Tibial nerve (tissue), 4 donors: ENCODE results near the gene SAMD14. TPM values are rescaled to one million over a fixed set of nuclear protein-coding genes. Genes with fewer than 3 reads are reported as not detected.

Experiments used
- DNase-seq, 2 donors: peaks; one replicate each; pipeline ENCODE4 v3.0.0-alpha.2; 2019; ENCODE audit warnings: low spot score in 2 of 2
- H3K27ac ChIP-seq, 4 donors: fragments of 200-600 bp; sonication (generic) in 3 of 4; one replicate each; pipeline ENCODE4 v1.5.1; 2017 to 2019; ENCODE audit warnings: mild to moderate bottlenecking in 1 of 4
- H3K27me3 ChIP-seq, 2 donors: fragments of 200-600 bp; sonication (generic) in 1 of 2; one replicate each; pipeline versions ENCODE4 v1.5.1 to v1.6.0; 2017 to 2019
- H3K36me3 ChIP-seq, 3 donors: fragments of 200-600 bp; sonication (generic); one replicate each; pipeline ENCODE4 v1.5.1; 2018 to 2019
- H3K4me1 ChIP-seq, 4 donors: fragments of 200-600 bp; sonication (generic) in 3 of 4; one replicate each; pipeline ENCODE4 v1.5.1; 2017 to 2019
- H3K4me3 ChIP-seq, 4 donors: fragments of 200-600 bp; sonication (generic) in 3 of 4; one replicate each; pipeline ENCODE4 v1.5.1; 2017 to 2019; ENCODE audit warnings: mild to moderate bottlenecking in 1 of 4, moderate library complexity in 1 of 4
- H3K9me3 ChIP-seq, 4 donors: fragments of 200-600 bp; sonication (generic) in 3 of 4; one replicate each; pipeline ENCODE4 v1.5.1; 2017 to 2019
- CTCF ChIP-seq, 5 experiments: fragments of 200-600 bp in 3 of 5; fragments of 450-650 bp in 2 of 5; sonication (generic) in 3 of 5; IDR thresholded peaks; one replicate each; pipeline ENCODE4 v1.5.1; 2016 to 2019; ENCODE audit warnings: antibody characterized with exemption in 5 of 5, mild to moderate bottlenecking in 3 of 5, moderate library complexity in 2 of 5
- EP300 ChIP-seq, 2 donors: sonication (generic); formaldehyde crosslinking; IDR thresholded peaks; one replicate each; pipeline ENCODE4 v1.6.1; 2017; ENCODE audit warnings: antibody characterized with exemption in 2 of 2, mild to moderate bottlenecking in 1 of 2
- POLR2A ChIP-seq, 2 donors: fragments of 450-650 bp; IDR thresholded peaks; one replicate each; pipeline ENCODE4 v1.6.1; 2017; ENCODE audit warnings: antibody characterized with exemption in 2 of 2, mild to moderate bottlenecking in 2 of 2, moderate library complexity in 2 of 2
- WGBS, 2 donors: methylation state at CpG; one replicate each; pipeline ENCODE4 v1.1.5; 2018; 5-methylcytosine and 5-hydroxymethylcytosine counted together
- total RNA-seq, 4 donors: library from RNA; depleted of rRNA; stranded (reverse); fragments of >200 nt; gene quantifications; one replicate each; pipeline ENCODE4 v1.1.0, GENCODE V29; 2016

The SAMD14 gene
- 1 to 10 TPM in 2 of 4 donors, under 1 TPM in 2; 0.63 to 1.5 (median 1.1) TPM for total RNA-seq

GRCh38 chr17:50129728-50130558, at the start of gene SAMD14:
TSS of gene SAMD14 (minus strand) at chr17:50130160. CDS start at chr17:50124959, 5,201 bp downstream.
- no peak for DNase-seq
- Histone ChIP-seq H3K27me3 (peaks cover 0 to 41% of the 10 kb centered on the region in 2 donors), H3K27ac (no peak within 1 kb of the TSS), H3K4me3 (peak within 1 kb of the TSS; percentile 14 to 55 (median 40)), H3K36me3 (peaks cover 0 to 10% (median 0%) of the 10 kb centered on the region in 3 donors), H3K9me3 (no peaks in the 10 kb centered on the region), H3K4me1 (peaks cover 0 to 48% (median 20%) of the 10 kb centered on the region in 4 donors)
- WGBS, 2 donors, result 2% methylated on average over 38 to 47 of the region's 84 CpGs
- TF ChIP-seq CTCF (IDR thresholded peaks at IDR 0.05), result no peak
- TF ChIP-seq POLR2A (IDR thresholded peaks at IDR 0.05), result no peak
- TF ChIP-seq EP300 (IDR thresholded peaks at IDR 0.05), result no peak

GRCh38 chr17:50177983-50178834, 48.2 kb upstream of the SAMD14 start:
- Histone ChIP-seq H3K36me3 (no peaks in the 10 kb centered on the region), H3K27ac (peak overlapping the region; percentile 33 to 89 (median 78)), H3K4me1 (peaks cover 0 to 80% (median 26%) of the 10 kb centered on the region in 4 donors), H3K4me3 (peak overlapping the region in 2 of 4 donors; percentile 0 to 26), H3K27me3 (no peaks in the 10 kb centered on the region), H3K9me3 (no peaks in the 10 kb centered on the region)
- peak in 1 of 2 donors; percentile 43 for DNase-seq
- TF ChIP-seq EP300 (IDR thresholded peaks at IDR 0.05) (peak in 1 of 2 donors; percentile 75), POLR2A (IDR thresholded peaks at IDR 0.05) (peak in 1 of 2 donors; percentile 18), CTCF (IDR thresholded peaks at IDR 0.05) (peak; percentile 32 to 58 (median 49))
- 6 to 10% methylated on average over 19 to 22 of the region's 22 CpGs for WGBS, 2 donors

GRCh38 chr17:50177476-50177875, 47.5 kb upstream of the SAMD14 start:
- H3K9me3 ChIP-seq, result no peaks in the 10 kb centered on the region
- H3K27ac ChIP-seq, result peak overlapping the region; percentile 33 to 89 (median 78)
- H3K36me3 ChIP-seq, result no peaks in the 10 kb centered on the region
- WGBS, 2 donors, result 85 to 86% methylated on average over 10 of the region's 10 CpGs
- TF ChIP-seq CTCF (IDR thresholded peaks at IDR 0.05) (no peak), POLR2A (IDR thresholded peaks at IDR 0.05) (no peak), EP300 (IDR thresholded peaks at IDR 0.05) (no peak)
- peaks cover 0 to 82% (median 26%) of the 10 kb centered on the region in 4 donors for H3K4me1 ChIP-seq
- no peak for DNase-seq
- no peaks in the 10 kb centered on the region for H3K27me3 ChIP-seq
- H3K4me3 ChIP-seq, result peak overlapping the region in 1 of 4 donors; percentile 26

- Histone ChIP-seq H3K27me3 (no peaks in the 10 kb centered on the region), H3K36me3 (peaks cover 0 to 2% (median 0%) of the 10 kb centered on the region in 3 donors), H3K4me1 (peaks cover 0 to 80% (median 25%) of the 10 kb centered on the region in 4 donors), H3K27ac (peak overlapping the region; percentile 33 to 89 (median 78)), H3K4me3 (no peak overlapping the region), H3K9me3 (no peaks in the 10 kb centered on the region)
- WGBS, 2 donors, result 72% methylated on average over 20 of the region's 20 CpGs
- TF ChIP-seq POLR2A (IDR thresholded peaks at IDR 0.05), result no peak
- TF ChIP-seq CTCF (IDR thresholded peaks at IDR 0.05), result peak in 1 of 5 experiments; percentile 26
- no peak for TF ChIP-seq EP300 (IDR thresholded peaks at IDR 0.05)
- DNase-seq, result no peak
Observed at GRCh38 chr17:50176559-50177357, 46.8 kb upstream of the SAMD14 start.
